Ishikawa (cell line): ENCODE results near the gene KCNB1.

Experiments used
- CEBPB ChIP-seq: IDR thresholded peaks from 2 replicates; pipeline ENCODE4 v1.6.1; 2012
- CREB1 ChIP-seq: IDR thresholded peaks from 2 replicates; pipeline ENCODE4 v1.6.1; 2012; ENCODE audit warnings: low read depth
- EGR1 ChIP-seq: IDR thresholded peaks from 2 replicates; pipeline ENCODE4 v1.6.1; 2012
- EP300 ChIP-seq: IDR thresholded peaks from 2 replicates; pipeline ENCODE4 v1.6.1; 2012; ENCODE audit warnings: borderline replicate concordance
- FOXM1 ChIP-seq: IDR thresholded peaks from 2 replicates; pipeline ENCODE4 v1.6.1; 2012; ENCODE audit warnings: low read depth, borderline replicate concordance
- NFIC ChIP-seq: IDR thresholded peaks from 2 replicates; pipeline ENCODE4 v1.6.1; 2012
- RAD21 ChIP-seq: IDR thresholded peaks from 2 replicates; pipeline ENCODE4 v1.6.1; 2012; ENCODE audit warnings: low read depth
- TAF1 ChIP-seq: IDR thresholded peaks from 2 replicates; pipeline ENCODE4 v1.6.1; 2012; ENCODE audit warnings: low read depth, mild to moderate bottlenecking
- TCF12 ChIP-seq: IDR thresholded peaks from 2 replicates; pipeline ENCODE4 v1.6.1; 2012; ENCODE audit warnings: low read depth
- TEAD4 ChIP-seq: IDR thresholded peaks from 2 replicates; pipeline ENCODE4 v1.6.1; 2012
- YY1 ChIP-seq: IDR thresholded peaks from 2 replicates; pipeline ENCODE4 v1.6.1; 2012; ENCODE audit warnings: low read depth
- ZBTB7A ChIP-seq: IDR thresholded peaks from 2 replicates; pipeline ENCODE4 v1.6.1; 2012; ENCODE audit warnings: low read depth
- TF ChIP-seq, protein P1 (sequence below): IDR thresholded peaks from 2 replicates; pipeline ENCODE4 v1.6.1; 2012; ENCODE audit warnings: low read depth, mild to moderate bottlenecking
- TF ChIP-seq, protein P2 (sequence below): IDR thresholded peaks from 2 replicates; pipeline ENCODE4 v1.6.1; 2012
- TF ChIP-seq, protein P3 (sequence below): IDR thresholded peaks from 2 replicates; pipeline ENCODE4 v1.6.1; 2012

KCNB1 gene

DNA sequence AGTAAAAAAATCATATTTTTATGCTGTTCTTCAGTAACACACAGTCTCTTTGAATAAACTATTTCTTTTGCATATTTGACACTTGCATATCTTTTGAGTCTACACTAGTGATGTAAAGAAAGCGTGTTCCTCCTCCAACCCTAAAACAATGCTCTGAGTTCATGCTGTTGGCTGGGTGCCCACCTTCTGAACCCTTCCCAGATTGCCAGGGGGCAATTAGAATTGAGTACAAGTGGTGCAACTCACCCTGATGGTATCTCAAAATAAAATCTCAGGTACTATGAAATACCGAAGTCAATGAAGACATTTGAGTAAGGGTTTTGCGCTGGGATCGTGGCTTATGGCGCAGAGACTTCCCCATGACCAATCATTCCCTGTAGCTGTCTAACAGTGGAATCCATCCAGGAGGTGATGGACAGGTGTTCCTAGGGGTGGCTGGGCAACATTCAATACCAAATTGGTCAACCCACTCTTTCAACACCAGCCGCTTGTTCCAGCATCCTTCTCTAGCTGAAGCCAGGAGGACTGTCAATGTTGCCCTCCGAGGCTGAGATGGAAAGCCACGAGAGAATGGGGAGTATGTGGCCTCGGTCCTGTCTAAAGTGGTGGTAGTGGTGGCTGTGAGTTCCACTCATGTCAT lies 110.3 kb downstream of the KCNB1 start:
- no peak for TF ChIP-seq FOXM1
- TF ChIP-seq ZBTB7A, result no peak
- TF ChIP-seq, protein P1, sequence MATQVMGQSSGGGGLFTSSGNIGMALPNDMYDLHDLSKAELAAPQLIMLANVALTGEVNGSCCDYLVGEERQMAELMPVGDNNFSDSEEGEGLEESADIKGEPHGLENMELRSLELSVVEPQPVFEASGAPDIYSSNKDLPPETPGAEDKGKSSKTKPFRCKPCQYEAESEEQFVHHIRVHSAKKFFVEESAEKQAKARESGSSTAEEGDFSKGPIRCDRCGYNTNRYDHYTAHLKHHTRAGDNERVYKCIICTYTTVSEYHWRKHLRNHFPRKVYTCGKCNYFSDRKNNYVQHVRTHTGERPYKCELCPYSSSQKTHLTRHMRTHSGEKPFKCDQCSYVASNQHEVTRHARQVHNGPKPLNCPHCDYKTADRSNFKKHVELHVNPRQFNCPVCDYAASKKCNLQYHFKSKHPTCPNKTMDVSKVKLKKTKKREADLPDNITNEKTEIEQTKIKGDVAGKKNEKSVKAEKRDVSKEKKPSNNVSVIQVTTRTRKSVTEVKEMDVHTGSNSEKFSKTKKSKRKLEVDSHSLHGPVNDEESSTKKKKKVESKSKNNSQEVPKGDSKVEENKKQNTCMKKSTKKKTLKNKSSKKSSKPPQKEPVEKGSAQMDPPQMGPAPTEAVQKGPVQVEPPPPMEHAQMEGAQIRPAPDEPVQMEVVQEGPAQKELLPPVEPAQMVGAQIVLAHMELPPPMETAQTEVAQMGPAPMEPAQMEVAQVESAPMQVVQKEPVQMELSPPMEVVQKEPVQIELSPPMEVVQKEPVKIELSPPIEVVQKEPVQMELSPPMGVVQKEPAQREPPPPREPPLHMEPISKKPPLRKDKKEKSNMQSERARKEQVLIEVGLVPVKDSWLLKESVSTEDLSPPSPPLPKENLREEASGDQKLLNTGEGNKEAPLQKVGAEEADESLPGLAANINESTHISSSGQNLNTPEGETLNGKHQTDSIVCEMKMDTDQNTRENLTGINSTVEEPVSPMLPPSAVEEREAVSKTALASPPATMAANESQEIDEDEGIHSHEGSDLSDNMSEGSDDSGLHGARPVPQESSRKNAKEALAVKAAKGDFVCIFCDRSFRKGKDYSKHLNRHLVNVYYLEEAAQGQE, result no peak
- no peak for TF ChIP-seq EGR1
- TF ChIP-seq, protein P2, sequence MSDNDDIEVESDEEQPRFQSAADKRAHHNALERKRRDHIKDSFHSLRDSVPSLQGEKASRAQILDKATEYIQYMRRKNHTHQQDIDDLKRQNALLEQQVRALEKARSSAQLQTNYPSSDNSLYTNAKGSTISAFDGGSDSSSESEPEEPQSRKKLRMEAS, result no peak
- no peak for TF ChIP-seq NFIC
- TF ChIP-seq TCF12, result no peak
- no peak for TF ChIP-seq YY1
- TF ChIP-seq CREB1, result no peak
- TF ChIP-seq, protein P3, sequence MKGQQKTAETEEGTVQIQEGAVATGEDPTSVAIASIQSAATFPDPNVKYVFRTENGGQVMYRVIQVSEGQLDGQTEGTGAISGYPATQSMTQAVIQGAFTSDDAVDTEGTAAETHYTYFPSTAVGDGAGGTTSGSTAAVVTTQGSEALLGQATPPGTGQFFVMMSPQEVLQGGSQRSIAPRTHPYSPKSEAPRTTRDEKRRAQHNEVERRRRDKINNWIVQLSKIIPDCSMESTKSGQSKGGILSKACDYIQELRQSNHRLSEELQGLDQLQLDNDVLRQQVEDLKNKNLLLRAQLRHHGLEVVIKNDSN, result no peak
- no peak for TF ChIP-seq RAD21
- no peak for TF ChIP-seq TAF1
- TF ChIP-seq EP300, result no peak
- TF ChIP-seq TEAD4, result no peak
- TF ChIP-seq CEBPB, result no peak

DNA sequence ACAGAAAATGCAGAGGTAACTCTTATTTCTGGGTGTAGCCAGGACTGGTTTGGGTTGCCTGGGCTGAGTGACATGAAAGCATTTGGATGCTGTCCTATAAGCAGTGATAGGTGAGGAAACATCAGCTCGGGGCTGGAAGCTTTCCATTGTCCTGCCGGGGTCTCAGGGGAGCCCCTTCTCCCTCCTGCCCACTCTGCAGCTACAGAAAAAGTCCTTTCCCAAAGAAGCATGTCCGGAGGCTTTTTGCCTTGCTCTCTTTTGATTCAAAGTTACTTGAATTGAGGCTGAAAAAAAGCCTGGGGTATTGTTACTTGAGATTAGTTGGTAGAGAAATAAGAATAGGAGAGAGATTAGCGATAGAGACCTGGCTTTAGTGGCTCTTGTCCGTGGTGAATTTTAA lies 113.9 kb downstream of the KCNB1 start:
- TF ChIP-seq YY1, result no peak

DNA sequence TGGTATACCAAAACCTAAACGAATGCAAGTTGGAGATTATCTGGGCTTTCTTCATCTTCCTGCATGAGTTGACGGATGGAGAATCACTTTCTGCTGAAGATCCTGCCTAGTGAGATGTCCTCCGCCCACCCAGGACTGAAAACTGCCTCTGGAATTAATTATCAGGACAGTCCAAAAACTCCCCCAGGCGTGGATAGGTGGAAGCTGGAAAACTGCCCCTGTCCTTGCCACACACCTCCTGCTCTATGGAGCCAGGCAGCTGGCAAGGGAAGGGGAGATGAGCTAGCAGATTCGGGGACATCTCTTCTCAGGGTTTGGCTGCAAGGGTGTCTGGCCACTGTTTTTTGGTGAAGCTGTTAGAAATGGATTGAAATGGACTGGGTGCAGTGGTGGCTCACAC lies 115.4 kb downstream of the KCNB1 start:
- TF ChIP-seq EGR1, result no peak
- no peak for TF ChIP-seq ZBTB7A
- TF ChIP-seq, protein P2, result no peak
- no peak for TF ChIP-seq TEAD4
- TF ChIP-seq, protein P1, result no peak
- TF ChIP-seq YY1, result no peak
- TF ChIP-seq EP300, result no peak
- TF ChIP-seq FOXM1, result no peak
- no peak for TF ChIP-seq TAF1
- TF ChIP-seq CREB1, result no peak
- TF ChIP-seq RAD21, result no peak
- TF ChIP-seq TCF12, result no peak
- TF ChIP-seq, protein P3, result no peak
- TF ChIP-seq NFIC, result no peak
- no peak for TF ChIP-seq CEBPB

DNA sequence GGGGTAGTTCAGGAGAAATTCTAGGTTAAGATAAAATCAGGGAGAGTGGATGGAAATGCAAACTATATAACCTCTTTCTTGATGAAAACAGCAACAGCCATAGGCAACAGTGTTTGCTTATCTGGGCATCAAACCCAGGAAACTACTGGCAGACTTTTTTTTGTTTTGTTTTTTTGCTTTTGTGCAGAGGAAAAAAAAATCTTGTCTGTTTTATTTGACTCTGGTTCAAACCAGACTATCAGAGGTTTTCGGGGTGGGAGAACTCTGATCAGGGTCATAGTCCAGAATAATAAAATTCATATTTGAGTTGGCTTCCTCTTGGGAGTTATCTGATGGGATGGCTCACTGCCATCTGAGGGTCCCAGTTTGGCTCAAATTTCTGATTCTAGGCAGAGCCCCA lies 115.8 kb downstream of the KCNB1 start:
- TF ChIP-seq CEBPB (no peak), CREB1 (no peak), FOXM1 (no peak), TAF1 (no peak), ZBTB7A (no peak), TEAD4 (no peak), RAD21 (no peak), EGR1 (no peak), TCF12 (no peak), YY1 (no peak), NFIC (no peak), EP300 (no peak)
- TF ChIP-seq, protein P3, result no peak
- TF ChIP-seq, protein P2, result no peak
- TF ChIP-seq, protein P1, result no peak
